OCI-LY3 (cell line): Measurements from ENCODE around the gene PLXNB3.

Source experiments
- EZH2phosphoT487 ChIP-seq: fragments of 200-600 bp; shearing (Covaris generic); IDR thresholded peaks from 2 replicates; pipeline ENCODE4 v1.6.1; 2018; ENCODE audit warnings: antibody characterized with exemption, mixed run types, low read depth
- TF ChIP-seq, protein P1 (sequence below): fragments of 200-600, 300-600 bp; sonication (generic); IDR thresholded peaks from 2 replicates; pipeline ENCODE4 v1.5.1; 2014; ENCODE audit warnings: antibody characterized with exemption, low read length, low read depth

- TF ChIP-seq, protein P1, sequence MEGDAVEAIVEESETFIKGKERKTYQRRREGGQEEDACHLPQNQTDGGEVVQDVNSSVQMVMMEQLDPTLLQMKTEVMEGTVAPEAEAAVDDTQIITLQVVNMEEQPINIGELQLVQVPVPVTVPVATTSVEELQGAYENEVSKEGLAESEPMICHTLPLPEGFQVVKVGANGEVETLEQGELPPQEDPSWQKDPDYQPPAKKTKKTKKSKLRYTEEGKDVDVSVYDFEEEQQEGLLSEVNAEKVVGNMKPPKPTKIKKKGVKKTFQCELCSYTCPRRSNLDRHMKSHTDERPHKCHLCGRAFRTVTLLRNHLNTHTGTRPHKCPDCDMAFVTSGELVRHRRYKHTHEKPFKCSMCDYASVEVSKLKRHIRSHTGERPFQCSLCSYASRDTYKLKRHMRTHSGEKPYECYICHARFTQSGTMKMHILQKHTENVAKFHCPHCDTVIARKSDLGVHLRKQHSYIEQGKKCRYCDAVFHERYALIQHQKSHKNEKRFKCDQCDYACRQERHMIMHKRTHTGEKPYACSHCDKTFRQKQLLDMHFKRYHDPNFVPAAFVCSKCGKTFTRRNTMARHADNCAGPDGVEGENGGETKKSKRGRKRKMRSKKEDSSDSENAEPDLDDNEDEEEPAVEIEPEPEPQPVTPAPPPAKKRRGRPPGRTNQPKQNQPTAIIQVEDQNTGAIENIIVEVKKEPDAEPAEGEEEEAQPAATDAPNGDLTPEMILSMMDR: no peak
- TF ChIP-seq EZH2phosphoT487: no peak
Observed at GRCh38 chrX:153816831-153817690, 53.0 kb downstream of the PLXNB3 start.
